Activated CD8-positive, alpha-beta T cell treated with anti-CD3 and anti-CD28 coated beads for 36 hours (primary cell): ENCODE results near the gene HSD11B1. TPM values are rescaled to one million over a fixed set of nuclear protein-coding genes. Genes with fewer than 3 reads are reported as not detected.

Source experiments
- ATAC-seq: fragments of 200-7000 bp; cut with Tn5 transposase; one replicate; pipeline ENCODE4 v1.10.0; 2021; ENCODE audit warnings: mild to moderate bottlenecking, moderate library complexity
- CTCF ChIA-PET: fragments of 350-600 bp; sonication (Branson Sonifier 250); formaldehyde crosslinking; loops from one replicate; lab custom pipeline; 2021; ENCODE audit warnings: antibody characterized with exemption; lab: Charles Lee
- POLR2A ChIA-PET: fragments of 350-600 bp; sonication (Branson Sonifier 250); formaldehyde crosslinking; loops from one replicate; lab custom pipeline; 2021; ENCODE audit warnings: antibody characterized with exemption; lab: Charles Lee
- DNase-seq: peaks from one replicate; pipeline ENCODE4 v3.0.0-alpha.2; 2020
- H3K27ac Mint-ChIP-seq: one replicate; pipeline ENCODE4 v1.8.0; 2021; ENCODE audit warnings: mild to moderate bottlenecking, mixed read lengths
- H3K27me3 Mint-ChIP-seq: one replicate; pipeline ENCODE4 v1.8.0; 2021; ENCODE audit warnings: mixed read lengths
- H3K36me3 Mint-ChIP-seq: one replicate; pipeline ENCODE4 v1.8.0; 2021; ENCODE audit warnings: low read depth, mixed read lengths
- H3K4me1 Mint-ChIP-seq: one replicate; pipeline ENCODE4 v1.8.0; 2021; ENCODE audit warnings: low read depth, mixed read lengths
- H3K4me3 Mint-ChIP-seq: one replicate; pipeline ENCODE4 v1.8.0; 2021; ENCODE audit warnings: mild to moderate bottlenecking, moderate library complexity, mixed read lengths
- H3K9me3 Mint-ChIP-seq: one replicate; pipeline ENCODE4 v1.8.0; 2021; ENCODE audit warnings: mixed read lengths
- intact Hi-C: fragments of 100-400 bp; cut with micrococcal nuclease; formaldehyde crosslinking; loops from one replicate; pipeline ENCODE4 v1.10.0; 2022
- total RNA-seq, 2 experiments: library from RNA; stranded (reverse); gene quantifications; one replicate each; pipeline ENCODE4 v1.2.3, GENCODE V29; 2021
- TF ChIP-seq, protein P1 (sequence below): fragments of 200-600 bp; IDR thresholded peaks from one replicate; pipeline ENCODE4 v1.8.0; 2022; ENCODE audit warnings: antibody characterized with exemption, mild to moderate bottlenecking

Gene HSD11B1
- total RNA-seq, 2 experiments from 2014 or later: 0.47 to 0.59 TPM

DNA sequence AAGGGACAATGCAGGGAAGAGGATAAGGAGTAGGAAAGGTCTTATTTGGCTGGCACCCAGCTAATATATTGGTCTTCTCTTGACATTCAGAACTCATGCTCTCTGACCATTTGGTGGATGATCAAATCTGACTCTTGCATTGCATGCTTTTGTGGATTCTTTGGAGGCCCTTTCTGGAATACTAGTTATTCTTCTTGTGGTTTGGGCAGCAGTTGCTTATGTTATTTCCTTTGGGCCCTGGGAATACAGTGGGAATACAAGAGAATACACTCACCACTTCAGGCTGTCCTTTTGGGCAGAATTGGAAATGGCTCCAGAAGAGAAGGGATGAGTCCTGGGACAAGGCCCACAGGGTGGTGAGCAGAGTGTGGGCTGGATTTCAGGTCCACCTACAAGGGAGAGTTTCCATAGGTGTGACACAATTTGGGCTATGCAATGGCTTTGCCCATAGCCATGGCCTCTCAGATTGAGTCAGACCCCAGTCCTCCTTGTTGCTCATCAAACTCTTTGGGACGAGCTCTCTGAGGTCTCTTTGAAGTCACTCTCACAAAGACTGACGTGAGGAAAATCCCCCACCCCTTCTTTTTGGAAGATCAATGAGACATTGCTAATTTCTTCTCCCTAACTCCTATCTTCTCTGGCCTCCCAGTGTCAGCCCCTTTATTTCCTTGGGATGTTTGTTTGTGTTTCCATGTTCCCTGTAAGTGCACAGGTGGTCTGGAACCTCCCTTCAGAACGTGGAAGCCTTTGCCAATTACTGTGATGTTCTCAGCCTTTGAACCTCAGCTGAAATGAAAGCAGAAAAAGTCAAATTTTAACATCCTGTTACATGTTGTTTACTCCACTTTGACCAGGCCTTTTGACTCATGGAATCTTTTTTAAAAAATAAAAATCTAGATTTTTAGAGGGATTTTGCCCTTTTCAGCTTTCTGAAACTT is 19.4 kb downstream of the HSD11B1 start:
- peak; percentile 84 for ATAC-seq
- Mint-ChIP-seq H3K4me1 (peaks cover 49% of the 10 kb centered on the region), H3K36me3 (peaks cover 2% of the 10 kb centered on the region), H3K4me3 (peak overlapping the region; percentile 26), H3K27me3 (no peaks in the 10 kb centered on the region), H3K27ac (peak overlapping the region; percentile 97), H3K9me3 (peaks cover 4% of the 10 kb centered on the region)
- TF ChIP-seq, protein P1, sequence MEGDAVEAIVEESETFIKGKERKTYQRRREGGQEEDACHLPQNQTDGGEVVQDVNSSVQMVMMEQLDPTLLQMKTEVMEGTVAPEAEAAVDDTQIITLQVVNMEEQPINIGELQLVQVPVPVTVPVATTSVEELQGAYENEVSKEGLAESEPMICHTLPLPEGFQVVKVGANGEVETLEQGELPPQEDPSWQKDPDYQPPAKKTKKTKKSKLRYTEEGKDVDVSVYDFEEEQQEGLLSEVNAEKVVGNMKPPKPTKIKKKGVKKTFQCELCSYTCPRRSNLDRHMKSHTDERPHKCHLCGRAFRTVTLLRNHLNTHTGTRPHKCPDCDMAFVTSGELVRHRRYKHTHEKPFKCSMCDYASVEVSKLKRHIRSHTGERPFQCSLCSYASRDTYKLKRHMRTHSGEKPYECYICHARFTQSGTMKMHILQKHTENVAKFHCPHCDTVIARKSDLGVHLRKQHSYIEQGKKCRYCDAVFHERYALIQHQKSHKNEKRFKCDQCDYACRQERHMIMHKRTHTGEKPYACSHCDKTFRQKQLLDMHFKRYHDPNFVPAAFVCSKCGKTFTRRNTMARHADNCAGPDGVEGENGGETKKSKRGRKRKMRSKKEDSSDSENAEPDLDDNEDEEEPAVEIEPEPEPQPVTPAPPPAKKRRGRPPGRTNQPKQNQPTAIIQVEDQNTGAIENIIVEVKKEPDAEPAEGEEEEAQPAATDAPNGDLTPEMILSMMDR: no peak
- ChIA-PET CTCF (interaction anchor here (0.9 to 2.6 kb wide), 10 partner anchors 11 to 147 kb away, joined by 3 to 12 read pairs (median 6); no protein-coding TSS in a partner anchor), POLR2A (interaction anchor here (0.6 to 4.1 kb wide), 5 partner anchors 11 to 113 kb away, joined by 3 to 20 read pairs (median 6); partner anchors contain the start of gene TRAF3IP3)
- DNase-seq: peak; percentile 66
- intact Hi-C loops: no loop called here

DNA sequence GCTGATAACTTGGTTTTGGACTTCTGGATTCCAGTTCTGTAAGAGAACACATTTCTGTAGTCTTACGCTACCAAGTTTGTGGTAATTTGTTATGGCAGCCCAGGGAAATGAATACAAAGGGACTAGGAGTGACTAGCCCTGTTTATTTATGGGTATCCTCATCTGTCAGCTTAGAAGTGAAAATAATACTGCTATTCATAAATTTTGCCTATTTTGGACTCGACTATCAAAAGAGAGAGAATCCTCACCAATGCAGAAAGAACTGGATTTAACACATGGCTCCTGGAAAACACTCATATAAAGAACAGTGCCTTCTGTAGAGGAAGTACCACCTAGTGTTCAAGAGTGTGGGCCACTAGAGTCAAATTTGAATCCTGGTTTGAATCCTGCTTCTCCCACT is 22.6 kb downstream of the HSD11B1 start:
- Mint-ChIP-seq H3K4me1 (peaks cover 44% of the 10 kb centered on the region), H3K27me3 (no peaks in the 10 kb centered on the region), H3K27ac (no peak overlapping the region), H3K9me3 (no peaks in the 10 kb centered on the region), H3K4me3 (no peak overlapping the region), H3K36me3 (peaks cover 2% of the 10 kb centered on the region)
- POLR2A ChIA-PET: interaction anchor here (1.1 kb wide), 1 partner anchor 42 kb away, joined by 3 read pairs; no protein-coding TSS in a partner anchor
- DNase-seq (no peak), ATAC-seq (no peak)
- CTCF ChIA-PET: interaction anchor here (1.2 to 4.2 kb wide), 8 partner anchors 9 to 161 kb away, joined by 3 to 27 read pairs (median 6); no protein-coding TSS in a partner anchor
- intact Hi-C loops: no loop called here
- TF ChIP-seq, protein P1: no peak

DNA sequence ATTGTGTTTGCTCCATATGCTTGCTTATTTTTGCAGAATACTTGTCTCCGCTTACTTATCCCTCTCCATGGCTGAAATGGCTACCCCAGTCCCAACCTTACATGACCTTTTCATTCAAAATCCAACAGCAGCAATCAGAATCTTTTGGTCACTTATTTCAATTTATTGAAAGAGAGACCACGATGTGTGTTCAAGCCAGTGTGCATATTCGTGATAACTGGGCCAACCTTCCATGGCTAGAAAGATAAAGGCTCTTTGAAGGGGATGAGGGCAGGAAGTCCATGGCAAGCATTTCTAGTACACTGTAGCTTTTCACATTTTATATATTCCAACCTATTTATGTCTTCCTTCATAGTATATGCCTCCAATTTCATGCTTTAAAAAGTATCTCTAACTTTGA is 23.1 kb downstream of the HSD11B1 start:
- H3K27ac Mint-ChIP-seq: no peak overlapping the region
- ChIA-PET CTCF (interaction anchor here (0.7 to 4.2 kb wide), 10 partner anchors 8 to 161 kb away, joined by 3 to 27 read pairs (median 4); no protein-coding TSS in a partner anchor), POLR2A (interaction anchor here (1.1 kb wide), 1 partner anchor 41 kb away, joined by 3 read pairs; no protein-coding TSS in a partner anchor)
- TF ChIP-seq, protein P1: no peak
- no peak overlapping the region for H3K4me3 Mint-ChIP-seq
- intact Hi-C loops: no loop called here
- DNase-seq (no peak), ATAC-seq (no peak)
- H3K9me3 Mint-ChIP-seq: no peaks in the 10 kb centered on the region
- no peaks in the 10 kb centered on the region for H3K27me3 Mint-ChIP-seq
- peaks cover 2% of the 10 kb centered on the region for H3K36me3 Mint-ChIP-seq
- H3K4me1 Mint-ChIP-seq: peaks cover 42% of the 10 kb centered on the region

DNA sequence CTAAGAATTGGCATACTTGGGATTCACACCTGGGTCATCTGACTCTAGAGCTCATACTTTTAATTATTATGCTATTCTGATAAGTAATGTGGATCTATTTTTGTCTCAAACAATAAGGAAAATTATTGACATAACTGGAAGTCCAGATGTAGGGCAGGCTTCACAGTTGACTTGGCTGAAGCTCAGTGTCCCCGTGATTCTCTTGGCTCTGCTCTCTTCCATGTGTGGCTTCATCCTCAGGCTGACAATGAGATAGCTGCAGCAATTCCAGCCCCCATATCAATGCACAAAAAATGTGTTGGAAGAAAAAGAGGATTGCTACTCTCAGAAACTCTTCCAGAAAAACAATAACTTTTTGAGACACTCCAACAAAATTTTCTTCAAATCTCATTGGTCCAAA is 23.8 kb downstream of the HSD11B1 start:
- peaks cover 2% of the 10 kb centered on the region for H3K36me3 Mint-ChIP-seq
- POLR2A ChIA-PET: interaction anchor here (0.7 kb wide), 2 partner anchors 55 to 63 kb away, joined by 3 read pairs; no protein-coding TSS in a partner anchor

More for the DNA sequence above, 23.8 kb downstream of the HSD11B1 start:
- DNase-seq (no peak), ATAC-seq (no peak)
- CTCF ChIA-PET: interaction anchor here (0.7 to 4.2 kb wide), 9 partner anchors 9 to 162 kb away, joined by 3 to 27 read pairs (median 6); no protein-coding TSS in a partner anchor
- Mint-ChIP-seq H3K9me3 (no peaks in the 10 kb centered on the region), H3K4me3 (no peak overlapping the region), H3K27me3 (no peaks in the 10 kb centered on the region), H3K4me1 (peaks cover 41% of the 10 kb centered on the region), H3K27ac (no peak overlapping the region)
- TF ChIP-seq, protein P1: no peak
- intact Hi-C loops: no loop called here
